Activated CD8-positive, alpha-beta T cell treated with anti-CD3 and anti-CD28 coated beads for 36 hours (primary cell): ENCODE data around the gene ZNF699. TPM values are rescaled to one million over a fixed set of nuclear protein-coding genes. Genes with fewer than 3 reads are reported as not detected.
A peak's percentile ranks its signal among the peaks of the same experiment; 100 is the strongest.

Source experiments
- ATAC-seq: fragments of 200-7000 bp; cut with Tn5 transposase; one replicate; pipeline ENCODE4 v1.10.0; 2021; ENCODE audit warnings: mild to moderate bottlenecking, moderate library complexity
- CTCF ChIA-PET: fragments of 350-600 bp; sonication (Branson Sonifier 250); formaldehyde crosslinking; loops from one replicate; lab custom pipeline; 2021; ENCODE audit warnings: antibody characterized with exemption; lab: Charles Lee
- POLR2A ChIA-PET: fragments of 350-600 bp; sonication (Branson Sonifier 250); formaldehyde crosslinking; loops from one replicate; lab custom pipeline; 2021; ENCODE audit warnings: antibody characterized with exemption; lab: Charles Lee
- DNase-seq: peaks from one replicate; pipeline ENCODE4 v3.0.0-alpha.2; 2020
- H3K27ac Mint-ChIP-seq: one replicate; pipeline ENCODE4 v1.8.0; 2021; ENCODE audit warnings: mild to moderate bottlenecking, mixed read lengths
- H3K27me3 Mint-ChIP-seq: one replicate; pipeline ENCODE4 v1.8.0; 2021; ENCODE audit warnings: mixed read lengths
- H3K36me3 Mint-ChIP-seq: one replicate; pipeline ENCODE4 v1.8.0; 2021; ENCODE audit warnings: low read depth, mixed read lengths
- H3K4me1 Mint-ChIP-seq: one replicate; pipeline ENCODE4 v1.8.0; 2021; ENCODE audit warnings: low read depth, mixed read lengths
- H3K4me3 Mint-ChIP-seq: one replicate; pipeline ENCODE4 v1.8.0; 2021; ENCODE audit warnings: mild to moderate bottlenecking, moderate library complexity, mixed read lengths
- H3K9me3 Mint-ChIP-seq: one replicate; pipeline ENCODE4 v1.8.0; 2021; ENCODE audit warnings: mixed read lengths
- CTCF ChIP-seq: fragments of 200-600 bp; IDR thresholded peaks from one replicate; pipeline ENCODE4 v1.8.0; 2022; ENCODE audit warnings: antibody characterized with exemption, mild to moderate bottlenecking
- intact Hi-C: fragments of 100-400 bp; cut with micrococcal nuclease; formaldehyde crosslinking; loops from one replicate; pipeline ENCODE4 v1.10.0; 2022
- total RNA-seq, 2 experiments: library from RNA; stranded (reverse); gene quantifications; one replicate each; pipeline ENCODE4 v1.2.3, GENCODE V29; 2021

ZNF699 gene
- total RNA-seq, 2 experiments from 2014 or later: 5.2 to 6.3 TPM

- Mint-ChIP-seq H3K27ac (no peak overlapping the region), H3K4me3 (no peak overlapping the region), H3K9me3 (peaks cover 14% of the 10 kb centered on the region), H3K4me1 (no peaks in the 10 kb centered on the region), H3K36me3 (peaks cover 3% of the 10 kb centered on the region), H3K27me3 (no peaks in the 10 kb centered on the region)
- CTCF ChIA-PET: no interaction called here
- ATAC-seq (no peak), DNase-seq (no peak)
- TF ChIP-seq CTCF: no peak
- intact Hi-C loops: loop anchor here (10.0 kb wide), 1 partner anchor 121 kb away; the partner anchor contains the start of gene ZNF266
- POLR2A ChIA-PET: interaction anchor here (1.0 kb wide), 1 partner anchor 10 kb away, joined by 3 read pairs; the partner anchor contains the start of gene ZNF559
These were observed 4.1 kb upstream of the ZNF699 start for GRCh38 chr19:9313756-9314155.

GRCh38 chr19:9309974-9310446, 372 bp upstream of the ZNF699 start:
- peaks cover 18% of the 10 kb centered on the region for H3K9me3 Mint-ChIP-seq
- no peak for TF ChIP-seq CTCF
- H3K36me3 Mint-ChIP-seq: peaks cover 16% of the 10 kb centered on the region
- H3K4me1 Mint-ChIP-seq: peaks cover 17% of the 10 kb centered on the region
- ChIA-PET POLR2A (interaction anchor here (0.8 to 1.3 kb wide), 3 partner anchors 15 to 169 kb away, joined by 3 read pairs; no protein-coding TSS in a partner anchor), CTCF (interaction anchor here (0.5 to 3.2 kb wide), 4 partner anchors 13 to 125 kb away, joined by 3 to 14 read pairs (median 6); partner anchors contain the start of genes ZNF266 and ZNF559)
- peak; percentile 79 for ATAC-seq
- H3K4me3 Mint-ChIP-seq: peak overlapping the region; percentile 78
- intact Hi-C loops: loop anchor here (10.0 kb wide), 1 partner anchor 125 kb away; the partner anchor contains the start of gene ZNF266
- peak overlapping the region; percentile 96 for H3K27ac Mint-ChIP-seq
- DNase-seq: no peak
- H3K27me3 Mint-ChIP-seq: no peaks in the 10 kb centered on the region

- CTCF ChIA-PET: interaction anchor here (1.8 kb wide), 1 partner anchor 103 kb away, joined by 4 read pairs; no protein-coding TSS in a partner anchor
These were observed 1.4 kb downstream of the ZNF699 start for GRCh38 chr19:9308091-9308770.

GRCh38 chr19:9306443-9306842, 3.2 kb downstream of the ZNF699 start:
- Mint-ChIP-seq H3K36me3 (peaks cover 48% of the 10 kb centered on the region), H3K9me3 (peaks cover 21% of the 10 kb centered on the region), H3K4me3 (no peak overlapping the region), H3K4me1 (peaks cover 17% of the 10 kb centered on the region), H3K27me3 (no peaks in the 10 kb centered on the region), H3K27ac (no peak overlapping the region)
- POLR2A ChIA-PET: interaction anchor here (1.0 kb wide), 1 partner anchor 129 kb away, joined by 3 read pairs; the partner anchor contains the start of gene ZNF266
- no peak for TF ChIP-seq CTCF
- CTCF ChIA-PET: interaction anchor here (1.8 kb wide), 1 partner anchor 101 kb away, joined by 4 read pairs; no protein-coding TSS in a partner anchor
- DNase-seq: no peak
- no peak for ATAC-seq
- intact Hi-C loops: no loop called here

More at GRCh38 chr19:9308091-9308770, 1.4 kb downstream of the ZNF699 start:
- no peak for ATAC-seq
- Mint-ChIP-seq H3K4me3 (peak overlapping the region; percentile 78), H3K36me3 (peaks cover 31% of the 10 kb centered on the region), H3K27me3 (no peaks in the 10 kb centered on the region), H3K9me3 (peaks cover 15% of the 10 kb centered on the region), H3K27ac (peak overlapping the region; percentile 83), H3K4me1 (peaks cover 17% of the 10 kb centered on the region)
- POLR2A ChIA-PET: interaction anchor here (0.7 to 0.9 kb wide), 2 partner anchors 15 to 182 kb away, joined by 3 read pairs; partner anchors contain the start of gene ZNF559
- intact Hi-C loops: no loop called here
- no peak for TF ChIP-seq CTCF
- DNase-seq: no peak

GRCh38 chr19:9296336-9296735, 13.3 kb downstream of the ZNF699 start:
- CTCF ChIA-PET: no interaction called here
- peaks cover 64% of the 10 kb centered on the region for H3K9me3 Mint-ChIP-seq

More at GRCh38 chr19:9296336-9296735, 13.3 kb downstream of the ZNF699 start:
- ATAC-seq (no peak), DNase-seq (no peak)
- POLR2A ChIA-PET: no interaction called here
- no peak overlapping the region for H3K4me3 Mint-ChIP-seq
- no peak overlapping the region for H3K27ac Mint-ChIP-seq
- H3K36me3 Mint-ChIP-seq: peaks cover 88% of the 10 kb centered on the region
- H3K4me1 Mint-ChIP-seq: no peaks in the 10 kb centered on the region
- H3K27me3 Mint-ChIP-seq: no peaks in the 10 kb centered on the region
- intact Hi-C loops: no loop called here
- no peak for TF ChIP-seq CTCF
